ENCODE data around the gene VEZF1.

Gene VEZF1

DNA sequence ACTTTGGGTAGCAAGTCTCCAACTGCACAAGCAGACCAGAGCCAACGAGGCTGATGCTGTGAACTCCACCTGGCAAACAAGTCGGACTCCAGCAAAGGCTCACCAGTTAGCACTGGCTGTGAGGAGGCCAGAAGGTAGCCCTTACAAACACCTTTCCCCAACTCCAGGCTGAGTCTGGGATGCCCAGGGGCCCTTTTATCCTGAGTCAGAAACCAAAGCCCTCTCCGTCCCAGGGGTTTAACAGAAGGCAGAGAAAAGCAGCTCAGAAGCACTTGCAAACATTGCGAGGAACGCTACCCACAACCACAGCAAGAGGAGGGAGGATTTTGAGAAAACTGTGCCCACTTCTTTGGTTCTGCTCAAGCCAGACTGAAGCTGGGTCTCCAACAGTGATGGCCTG is 57.8 kb downstream of the VEZF1 start:
- ATAC-seq (ENCODE audit: low read depth) (no peak), DNase-seq (ENCODE audit: low spot score) (no peak)
- Histone ChIP-seq H3K4me1 (ENCODE audit: insufficient read depth, poor library complexity, severe bottlenecking) (peaks cover 20% of the 10 kb centered on the region), H3K36me3 (ENCODE audit: low read depth) (no peaks in the 10 kb centered on the region), H3K27me3 (ENCODE audit: insufficient read depth, poor library complexity, severe bottlenecking) (no peaks in the 10 kb centered on the region), H3K4me3 (ENCODE audit: severe bottlenecking) (no peak overlapping the region), H3K27ac (ENCODE audit: poor library complexity, severe bottlenecking) (no peak overlapping the region), H3K9me3 (ENCODE audit: severe bottlenecking) (no peaks in the 10 kb centered on the region)
- TF ChIP-seq, protein P1, sequence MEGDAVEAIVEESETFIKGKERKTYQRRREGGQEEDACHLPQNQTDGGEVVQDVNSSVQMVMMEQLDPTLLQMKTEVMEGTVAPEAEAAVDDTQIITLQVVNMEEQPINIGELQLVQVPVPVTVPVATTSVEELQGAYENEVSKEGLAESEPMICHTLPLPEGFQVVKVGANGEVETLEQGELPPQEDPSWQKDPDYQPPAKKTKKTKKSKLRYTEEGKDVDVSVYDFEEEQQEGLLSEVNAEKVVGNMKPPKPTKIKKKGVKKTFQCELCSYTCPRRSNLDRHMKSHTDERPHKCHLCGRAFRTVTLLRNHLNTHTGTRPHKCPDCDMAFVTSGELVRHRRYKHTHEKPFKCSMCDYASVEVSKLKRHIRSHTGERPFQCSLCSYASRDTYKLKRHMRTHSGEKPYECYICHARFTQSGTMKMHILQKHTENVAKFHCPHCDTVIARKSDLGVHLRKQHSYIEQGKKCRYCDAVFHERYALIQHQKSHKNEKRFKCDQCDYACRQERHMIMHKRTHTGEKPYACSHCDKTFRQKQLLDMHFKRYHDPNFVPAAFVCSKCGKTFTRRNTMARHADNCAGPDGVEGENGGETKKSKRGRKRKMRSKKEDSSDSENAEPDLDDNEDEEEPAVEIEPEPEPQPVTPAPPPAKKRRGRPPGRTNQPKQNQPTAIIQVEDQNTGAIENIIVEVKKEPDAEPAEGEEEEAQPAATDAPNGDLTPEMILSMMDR (IDR thresholded peaks at IDR 0.05; ENCODE audit: poor library complexity, severe bottlenecking) = no peak

DNA sequence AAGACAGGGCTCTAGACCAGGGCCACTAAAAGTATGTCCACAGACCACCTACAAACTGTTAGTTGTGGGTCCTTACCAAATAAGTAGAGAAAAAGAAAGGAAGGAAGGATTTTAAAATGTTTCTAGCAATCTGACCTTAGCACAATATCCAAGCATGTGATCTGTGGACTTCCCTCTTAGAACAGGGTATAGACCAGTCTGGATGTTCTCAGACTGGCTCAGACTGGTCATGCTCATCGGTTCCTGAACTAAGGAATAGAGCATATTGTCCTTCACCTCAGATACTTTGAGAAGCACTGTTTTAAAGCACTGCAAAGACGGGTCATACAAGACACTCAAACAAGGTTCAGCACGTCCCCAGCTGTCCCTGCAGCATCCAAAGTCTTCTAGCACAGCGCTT is 58.7 kb downstream of the VEZF1 start:
- ATAC-seq (ENCODE audit: low read depth) = no peak
- H3K4me1 ChIP-seq (ENCODE audit: insufficient read depth, poor library complexity, severe bottlenecking) = peaks cover 13% of the 10 kb centered on the region
- H3K27ac ChIP-seq (ENCODE audit: poor library complexity, severe bottlenecking) = no peak overlapping the region
- TF ChIP-seq, protein P1 (IDR thresholded peaks at IDR 0.05; ENCODE audit: poor library complexity, severe bottlenecking) = no peak
- no peak overlapping the region for H3K4me3 ChIP-seq (ENCODE audit: severe bottlenecking)
- H3K27me3 ChIP-seq (ENCODE audit: insufficient read depth, poor library complexity, severe bottlenecking) = no peaks in the 10 kb centered on the region
- H3K9me3 ChIP-seq (ENCODE audit: severe bottlenecking) = no peaks in the 10 kb centered on the region
- no peaks in the 10 kb centered on the region for H3K36me3 ChIP-seq (ENCODE audit: low read depth)
- DNase-seq (ENCODE audit: low spot score) = no peak

DNA sequence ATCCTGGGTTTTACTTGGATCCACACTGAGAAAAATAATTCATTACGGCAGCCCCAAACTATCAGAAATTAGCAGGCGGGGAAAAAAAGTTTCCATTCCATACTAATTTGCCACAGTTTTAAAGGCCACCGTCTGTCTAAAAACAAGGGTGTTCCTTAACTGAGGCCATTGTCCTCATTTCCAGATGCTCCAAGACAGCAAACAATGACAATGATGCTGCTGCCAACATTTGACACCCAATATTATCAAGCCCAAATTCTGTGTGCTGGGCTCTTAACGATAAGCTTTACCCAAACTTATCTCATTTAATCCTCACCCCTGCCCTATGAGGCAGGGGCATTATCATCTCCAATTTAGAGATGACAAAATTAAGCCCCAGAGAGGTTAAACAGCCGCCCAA is 59.1 kb downstream of the VEZF1 start:
- H3K27ac ChIP-seq (ENCODE audit: poor library complexity, severe bottlenecking) = no peak overlapping the region
- TF ChIP-seq, protein P1 (IDR thresholded peaks at IDR 0.05; ENCODE audit: poor library complexity, severe bottlenecking) = no peak
- H3K4me3 ChIP-seq (ENCODE audit: severe bottlenecking) = no peak overlapping the region
- H3K9me3 ChIP-seq (ENCODE audit: severe bottlenecking) = no peaks in the 10 kb centered on the region
- no peaks in the 10 kb centered on the region for H3K27me3 ChIP-seq (ENCODE audit: insufficient read depth, poor library complexity, severe bottlenecking)
- no peaks in the 10 kb centered on the region for H3K36me3 ChIP-seq (ENCODE audit: low read depth)
- DNase-seq (ENCODE audit: low spot score) (no peak), ATAC-seq (ENCODE audit: low read depth) (no peak)
- peaks cover 13% of the 10 kb centered on the region for H3K4me1 ChIP-seq (ENCODE audit: insufficient read depth, poor library complexity, severe bottlenecking)

DNA sequence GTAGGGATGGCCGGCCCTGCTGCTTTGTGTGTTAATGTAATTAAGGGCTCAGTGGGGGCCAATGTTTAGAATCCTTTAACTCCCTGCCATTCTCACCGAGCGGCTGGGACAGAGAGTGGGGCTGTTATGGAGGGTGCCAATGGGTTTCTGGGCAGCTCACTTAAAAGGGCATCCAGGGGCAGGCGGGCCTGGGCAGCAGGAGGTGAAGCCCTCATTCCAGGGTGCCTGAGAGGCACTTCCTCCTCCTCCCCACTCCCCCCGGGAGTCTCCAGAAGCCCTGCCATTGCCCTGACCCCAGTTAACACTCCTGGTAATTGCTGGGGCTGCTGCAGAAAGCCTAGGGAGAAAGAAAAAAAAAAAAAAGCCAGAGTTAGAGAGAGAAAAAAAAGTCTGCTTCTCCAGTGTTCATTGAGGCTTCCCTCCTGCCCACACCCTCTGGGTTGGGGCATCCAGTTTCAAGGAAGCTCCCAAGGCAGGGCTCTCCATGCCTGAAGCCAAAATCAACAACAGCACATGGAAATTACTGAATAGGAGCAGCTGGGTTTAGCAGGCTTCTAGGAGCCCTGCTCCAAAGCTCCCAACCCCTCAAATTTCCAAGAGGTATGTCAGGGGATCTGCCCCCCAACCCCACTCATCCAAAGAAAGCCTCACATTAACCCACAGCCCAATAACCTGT is 60.9 kb downstream of the VEZF1 start:
- Histone ChIP-seq H3K4me1 (ENCODE audit: insufficient read depth, poor library complexity, severe bottlenecking) (peaks cover 17% of the 10 kb centered on the region), H3K4me3 (ENCODE audit: severe bottlenecking) (no peak overlapping the region), H3K9me3 (ENCODE audit: severe bottlenecking) (no peaks in the 10 kb centered on the region), H3K36me3 (ENCODE audit: low read depth) (no peaks in the 10 kb centered on the region), H3K27me3 (ENCODE audit: insufficient read depth, poor library complexity, severe bottlenecking) (no peaks in the 10 kb centered on the region), H3K27ac (ENCODE audit: poor library complexity, severe bottlenecking) (peak overlapping the region; percentile 19)
- peak; percentile 89 for ATAC-seq (ENCODE audit: low read depth)
- TF ChIP-seq, protein P1 (IDR thresholded peaks at IDR 0.05; ENCODE audit: poor library complexity, severe bottlenecking) = no peak
- DNase-seq (ENCODE audit: low spot score) = no peak

DNA sequence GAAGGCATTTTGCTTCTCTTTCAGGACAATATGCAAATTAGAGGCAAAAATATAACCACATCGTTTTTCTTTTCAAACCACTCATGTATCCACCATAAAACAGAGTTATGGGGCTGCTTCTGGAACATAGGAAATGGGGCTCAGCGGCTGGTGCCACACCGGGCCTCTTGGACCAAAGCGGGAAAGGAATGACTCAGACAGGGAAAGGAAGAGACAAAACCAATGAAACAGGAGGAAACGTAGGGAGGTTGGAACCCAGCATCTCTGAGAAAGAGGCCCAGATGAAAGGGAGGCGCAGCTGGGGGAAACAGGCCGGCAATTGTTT is 61.4 kb downstream of the VEZF1 start:
- Histone ChIP-seq H3K27me3 (ENCODE audit: insufficient read depth, poor library complexity, severe bottlenecking) (no peaks in the 10 kb centered on the region), H3K27ac (ENCODE audit: poor library complexity, severe bottlenecking) (peak overlapping the region; percentile 19), H3K9me3 (ENCODE audit: severe bottlenecking) (no peaks in the 10 kb centered on the region), H3K4me1 (ENCODE audit: insufficient read depth, poor library complexity, severe bottlenecking) (peaks cover 20% of the 10 kb centered on the region), H3K36me3 (ENCODE audit: low read depth) (no peaks in the 10 kb centered on the region), H3K4me3 (ENCODE audit: severe bottlenecking) (no peak overlapping the region)
- TF ChIP-seq, protein P1 (IDR thresholded peaks at IDR 0.05; ENCODE audit: poor library complexity, severe bottlenecking) = no peak
- ATAC-seq (ENCODE audit: low read depth) = no peak
- no peak for DNase-seq (ENCODE audit: low spot score)
